Hematopoietic multipotent progenitor cell (in vitro differentiated cells): ENCODE results near the gene AKNA. TPM values are rescaled to one million over a fixed set of nuclear protein-coding genes. Genes with fewer than 3 reads are reported as not detected.

Experiments used
- DNase-seq, 3 donors: peaks; one replicate each; pipeline ENCODE4 v3.0.0-alpha.2; 2011 to 2015; ENCODE audit warnings: low read depth in 2 of 3, low spot score in 2 of 3
- total RNA-seq: library from RNA; depleted of rRNA; stranded (reverse); fragments of >200 nt; gene quantifications from one replicate; pipeline ENCODE4 v1.2.3, GENCODE V29; 2012

Gene AKNA
- total RNA-seq, 1 donor: 96.9 TPM

- no peak for DNase-seq
Measured at GRCh38 chr9:114311571-114312512, 75.9 kb downstream of the AKNA start.

- no peak for DNase-seq
Measured at GRCh38 chr9:114310471-114311450, 77.0 kb downstream of the AKNA start.

GRCh38 chr9:114309096-114309495, 78.7 kb downstream of the AKNA start:
- DNase-seq: no peak

GRCh38 chr9:114308361-114308950, 79.3 kb downstream of the AKNA start:
- DNase-seq: no peak

GRCh38 chr9:114307899-114308267, 79.9 kb downstream of the AKNA start:
- DNase-seq: no peak

- DNase-seq: no peak
Measured at GRCh38 chr9:114304416-114305188, 83.2 kb downstream of the AKNA start.

GRCh38 chr9:114303977-114304376, 83.8 kb downstream of the AKNA start:
- DNase-seq: no peak

GRCh38 chr9:114303571-114303970, 84.2 kb downstream of the AKNA start:
- no peak for DNase-seq

GRCh38 chr9:114302727-114303126, 85.1 kb downstream of the AKNA start:
- no peak for DNase-seq

GRCh38 chr9:114301798-114302565, 85.8 kb downstream of the AKNA start:
- DNase-seq: no peak

- no peak for DNase-seq
Measured at GRCh38 chr9:114300846-114301797, 86.7 kb downstream of the AKNA start.

GRCh38 chr9:114300153-114300845, 87.5 kb downstream of the AKNA start:
- no peak for DNase-seq

- DNase-seq: no peak
Measured at GRCh38 chr9:114299286-114300152, 88.3 kb downstream of the AKNA start.

GRCh38 chr9:114296338-114296737, 91.4 kb downstream of the AKNA start:
- no peak for DNase-seq

- DNase-seq: no peak
Measured at GRCh38 chr9:114294664-114295063, 93.1 kb downstream of the AKNA start.

- DNase-seq: no peak
Measured at GRCh38 chr9:114291886-114292590, 95.7 kb downstream of the AKNA start.
